Measurements from ENCODE around the gene SPTLC2. TPM values are rescaled to one million over a fixed set of nuclear protein-coding genes. Genes with fewer than 3 reads are reported as not detected.

SPTLC2 gene
- total RNA-seq (2022; extraction: Qiagen RNA extraction; ENCODE audit: low read depth) = 23.2 to 35.6 TPM (median 29.2 TPM) in 5 replicates

GRCh38 chr14:77616454-77617229, at the start of gene SPTLC2:
SPTLC2 (minus strand) TSS chr14:77616637; CDS start chr14:77616579, 58 bp downstream.

GRCh38 chr14:77498120-77498979, 118.1 kb downstream of the SPTLC2 start, which contains the start of gene ISM2:
ISM2 (minus strand) TSS chr14:77498816; CDS start chr14:77498793, 23 bp downstream.

GRCh38 chr14:77457522-77458248, 158.8 kb downstream of the SPTLC2 start, which contains the start of the genes AHSA1 and VIPAS39:
AHSA1 (plus strand) TSS chr14:77458093; CDS start chr14:77458190, 97 bp downstream.
VIPAS39 (minus strand) TSS chr14:77457601; CDS start chr14:77454102, 3,499 bp downstream.

Other genes starting within 250 kb of the SPTLC2 start
- gene TMED8, start 239.5 kb downstream of the SPTLC2 start, total RNA-seq (2022; extraction: Qiagen RNA extraction; ENCODE audit: low read depth) = 3.6 to 8.2 TPM (median 7.4 TPM) in 5 replicates
- gene SAMD15, start 239.3 kb downstream of the SPTLC2 start, total RNA-seq (2022; extraction: Qiagen RNA extraction; ENCODE audit: low read depth) = 1.9 to 3.1 TPM (median 1.9 TPM) in 5 replicates
- 0.26 TPM in 1 of 5 replicates, not detected in the others for gene NOXRED1, start 193.1 kb downstream of the SPTLC2 start, total RNA-seq (2022; extraction: Qiagen RNA extraction; ENCODE audit: low read depth)
- gene VIPAS39, start 159.0 kb downstream of the SPTLC2 start, total RNA-seq (2022; extraction: Qiagen RNA extraction; ENCODE audit: low read depth) = 12.6 to 14.3 TPM (median 14.0 TPM) in 5 replicates
- gene AHSA1, start 158.5 kb downstream of the SPTLC2 start, total RNA-seq (2022; extraction: Qiagen RNA extraction; ENCODE audit: low read depth) = 223 to 417 TPM (median 266 TPM) in 5 replicates
- 0.33 to 0.91 TPM (median 0.46 TPM) in 5 replicates for gene ISM2, start 117.8 kb downstream of the SPTLC2 start, total RNA-seq (2022; extraction: Qiagen RNA extraction; ENCODE audit: low read depth)
- 13.3 to 15.4 TPM (median 15.0 TPM) in 5 replicates for gene ALKBH1, start 91.4 kb upstream of the SPTLC2 start, total RNA-seq (2022; extraction: Qiagen RNA extraction; ENCODE audit: low read depth)
- 323 to 441 TPM (median 399 TPM) in 5 replicates for gene SLIRP, start 91.5 kb upstream of the SPTLC2 start, total RNA-seq (2022; extraction: Qiagen RNA extraction; ENCODE audit: low read depth)
- gene SNW1, start 144.5 kb upstream of the SPTLC2 start, total RNA-seq (2022; extraction: Qiagen RNA extraction; ENCODE audit: low read depth) = 63.8 to 83.6 TPM (median 78.5 TPM) in 5 replicates
- 5.1 to 6.2 TPM (median 5.7 TPM) in 5 replicates for gene ADCK1, start 183.5 kb upstream of the SPTLC2 start, total RNA-seq (2022; extraction: Qiagen RNA extraction; ENCODE audit: low read depth)